HEK293 (cell line): ENCODE data around the gene FRYL.

Experiments used
- CTCF ChIA-PET: fragments of 350-600 bp; formaldehyde crosslinking; extraction: SDS; loops from one replicate; lab custom pipeline; 2021; ENCODE audit warnings: antibody characterized with exemption; lab: Yijun Ruan, JAX
- POLR2A ChIA-PET: fragments of 300-600 bp; formaldehyde crosslinking; extraction: SDS; loops from one replicate; lab custom pipeline; 2020; ENCODE audit warnings: antibody characterized with exemption, inconsistent platforms; lab: Yijun Ruan, JAX
- H3K27ac ChIP-seq: fragments of 200-500 bp; sonication (Bioruptor generic); 2 replicates; pipeline ENCODE4 v1.5.1; 2014; ENCODE audit warnings: low read depth, low read length, control low read depth, inconsistent platforms; ENCODE audit errors: extremely low read depth
- H3K36me3 ChIP-seq, 2 experiments: fragments of 200-500 bp in 1 of 2; sonication (Bioruptor generic) in 1 of 2; 1 replicate in 1 of 2; 2 replicates in 1 of 2; pipeline ENCODE4 v1.5.1; 2014 to 2017; ENCODE audit warnings: inconsistent platforms in 2 of 2, low read length in 2 of 2; ENCODE audit not compliant: control insufficient read depth in 2 of 2, insufficient read depth in 1 of 2
- H3K4me1 ChIP-seq: fragments of 200-500 bp; sonication (Bioruptor generic); 2 replicates; pipeline ENCODE4 v1.5.1; 2014; ENCODE audit warnings: mild to moderate bottlenecking, low read length, inconsistent platforms; ENCODE audit not compliant: control insufficient read depth, insufficient read depth
- H3K4me3 ChIP-seq: 2 replicates; pipeline ENCODE4 v1.5.1; 2011; ENCODE audit warnings: low read depth, mild to moderate bottlenecking, control low read depth, low read length, moderate library complexity
- H3K9me3 ChIP-seq: fragments of 200-500 bp; sonication (Bioruptor generic); 2 replicates; pipeline ENCODE4 v1.5.1; 2014; ENCODE audit warnings: low read depth, low read length, inconsistent platforms; ENCODE audit not compliant: control insufficient read depth, insufficient read depth
- GLI2 ChIP-seq: fragments of 450-650 bp; formaldehyde crosslinking; IDR thresholded peaks from 2 replicates; pipeline ENCODE4; 2017; ENCODE audit warnings: missing biosample characterization, missing genetic modification characterization, low read depth, borderline replicate concordance
- HOXC10 ChIP-seq: sonication (generic); formaldehyde crosslinking; IDR thresholded peaks from 2 replicates; pipeline ENCODE4 v1.8.1; 2023; ENCODE audit warnings: mild to moderate bottlenecking, missing genetic modification reagents
- KLF1 ChIP-seq: fragments of 450-650 bp; formaldehyde crosslinking; IDR thresholded peaks from 2 replicates; pipeline ENCODE4 v1.5.1; 2016; ENCODE audit warnings: missing biosample characterization, missing genetic modification characterization
- KLF16 ChIP-seq: fragments of 450-650 bp; formaldehyde crosslinking; IDR thresholded peaks from 2 replicates; pipeline ENCODE4 v1.5.1; 2017; ENCODE audit warnings: missing biosample characterization, missing genetic modification characterization
- KLF8 ChIP-seq: fragments of 450-650 bp; formaldehyde crosslinking; IDR thresholded peaks from 2 replicates; pipeline ENCODE4 v1.5.1; 2016; ENCODE audit warnings: missing biosample characterization, missing genetic modification characterization
- OVOL3 ChIP-seq: fragments of 450-650 bp; formaldehyde crosslinking; IDR thresholded peaks from 2 replicates; pipeline ENCODE4 v1.5.1; 2016; ENCODE audit warnings: missing biosample characterization, missing genetic modification characterization
- PRDM1 ChIP-seq: fragments of 450-650 bp; formaldehyde crosslinking; IDR thresholded peaks from 2 replicates; pipeline ENCODE4; 2016; ENCODE audit warnings: missing biosample characterization, missing genetic modification characterization
- ZFP3 ChIP-seq: fragments of 450-650 bp; formaldehyde crosslinking; IDR thresholded peaks from 2 replicates; pipeline ENCODE4 v1.5.1; 2016; ENCODE audit warnings: low read depth, missing biosample characterization, missing genetic modification characterization
- ZFP37 ChIP-seq: fragments of 450-650 bp; formaldehyde crosslinking; IDR thresholded peaks from 2 replicates; pipeline ENCODE4 v1.5.1; 2016; ENCODE audit warnings: missing biosample characterization, missing genetic modification characterization
- ZFP41 ChIP-seq: fragments of 450-650 bp; formaldehyde crosslinking; IDR thresholded peaks from 2 replicates; pipeline ENCODE4 v1.5.1; 2016; ENCODE audit warnings: missing biosample characterization, missing genetic modification characterization, borderline replicate concordance
- ZNF10 ChIP-seq: fragments of 450-650 bp; formaldehyde crosslinking; IDR thresholded peaks from 2 replicates; pipeline ENCODE4 v1.5.1; 2017; ENCODE audit warnings: missing biosample characterization, missing genetic modification characterization
- ZNF138 ChIP-seq: fragments of 450-650 bp; formaldehyde crosslinking; IDR thresholded peaks from 2 replicates; pipeline ENCODE4 v1.5.1; 2016; ENCODE audit warnings: missing biosample characterization, missing genetic modification characterization, borderline replicate concordance
- ZNF157 ChIP-seq: fragments of 450-650 bp; formaldehyde crosslinking; IDR thresholded peaks from 2 replicates; pipeline ENCODE4 v1.5.1; 2016; ENCODE audit warnings: missing biosample characterization, missing genetic modification characterization
- ZNF174 ChIP-seq: fragments of 450-650 bp; formaldehyde crosslinking; IDR thresholded peaks from 2 replicates; pipeline ENCODE4 v1.5.0; 2017; ENCODE audit warnings: missing biosample characterization, mild to moderate bottlenecking, missing genetic modification characterization
- ZNF221 ChIP-seq: fragments of 450-650 bp; formaldehyde crosslinking; IDR thresholded peaks from 2 replicates; pipeline ENCODE4 v1.5.1; 2017; ENCODE audit warnings: missing biosample characterization, missing genetic modification characterization, borderline replicate concordance
- ZNF24 ChIP-seq: fragments of 450-650 bp; formaldehyde crosslinking; IDR thresholded peaks from 2 replicates; pipeline ENCODE4 v1.5.1; 2016; ENCODE audit warnings: missing biosample characterization, missing genetic modification characterization
- ZNF292 ChIP-seq: fragments of 450-650 bp; formaldehyde crosslinking; IDR thresholded peaks from 2 replicates; pipeline ENCODE4 v1.5.1; 2016; ENCODE audit warnings: low read depth, missing biosample characterization, missing genetic modification characterization, borderline replicate concordance
- ZNF350 ChIP-seq: fragments of 450-650 bp; formaldehyde crosslinking; IDR thresholded peaks from 2 replicates; pipeline ENCODE4 v1.5.0; 2017; ENCODE audit warnings: missing biosample characterization, mild to moderate bottlenecking, missing genetic modification characterization
- ZNF37A ChIP-seq: fragments of 450-650 bp; IDR thresholded peaks from 2 replicates; pipeline ENCODE4 v1.5.1; 2018; ENCODE audit warnings: missing biosample characterization, missing genetic modification characterization
- ZNF473 ChIP-seq: fragments of 450-650 bp; formaldehyde crosslinking; IDR thresholded peaks from 2 replicates; pipeline ENCODE4 v1.5.1; 2017; ENCODE audit warnings: missing biosample characterization, missing genetic modification characterization
- ZNF558 ChIP-seq: fragments of 450-650 bp; formaldehyde crosslinking; IDR thresholded peaks from 2 replicates; pipeline ENCODE4 v1.5.1; 2016; ENCODE audit warnings: missing biosample characterization, missing genetic modification characterization
- ZNF560 ChIP-seq: fragments of 450-650 bp; formaldehyde crosslinking; IDR thresholded peaks from 2 replicates; pipeline ENCODE4 v1.5.1; 2017; ENCODE audit warnings: missing biosample characterization, missing genetic modification characterization, borderline replicate concordance
- ZNF626 ChIP-seq: fragments of 450-650 bp; sonication (Bioruptor Pico); formaldehyde crosslinking; IDR thresholded peaks from 2 replicates; pipeline ENCODE4 v1.5.1; 2018; ENCODE audit warnings: missing biosample characterization, missing genetic modification characterization, inconsistent platforms
- ZNF670 ChIP-seq: fragments of 450-650 bp; formaldehyde crosslinking; IDR thresholded peaks from 2 replicates; pipeline ENCODE4 v1.5.1; 2016; ENCODE audit warnings: missing biosample characterization, missing genetic modification characterization, low read depth
- ZNF701 ChIP-seq: fragments of 450-650 bp; formaldehyde crosslinking; IDR thresholded peaks from 2 replicates; pipeline ENCODE4 v1.5.1; 2016; ENCODE audit warnings: missing biosample characterization, missing genetic modification characterization
- ZNF707 ChIP-seq: fragments of 450-650 bp; formaldehyde crosslinking; IDR thresholded peaks from 2 replicates; pipeline ENCODE4 v1.5.1; 2016; ENCODE audit warnings: missing biosample characterization, missing genetic modification characterization
- ZNF76 ChIP-seq: fragments of 450-650 bp; formaldehyde crosslinking; IDR thresholded peaks from 2 replicates; pipeline ENCODE4; 2016; ENCODE audit warnings: low read depth, missing biosample characterization, missing genetic modification characterization, borderline replicate concordance
- ZNF777 ChIP-seq: fragments of 450-650 bp; formaldehyde crosslinking; IDR thresholded peaks from 2 replicates; pipeline ENCODE4 v1.5.1; 2017; ENCODE audit warnings: missing biosample characterization, missing genetic modification characterization, borderline replicate concordance
- ZNF791 ChIP-seq: fragments of 450-650 bp; formaldehyde crosslinking; IDR thresholded peaks from 2 replicates; pipeline ENCODE4 v1.5.1; 2016; ENCODE audit warnings: missing biosample characterization, missing genetic modification characterization
- ZSCAN30 ChIP-seq: fragments of 450-650 bp; IDR thresholded peaks from 2 replicates; pipeline ENCODE4 v1.5.1; 2018; ENCODE audit warnings: missing biosample characterization, mild to moderate bottlenecking, missing genetic modification characterization, moderate library complexity
- TF ChIP-seq, protein P1 (sequence below): sonication (generic); formaldehyde crosslinking; IDR thresholded peaks from 2 replicates; pipeline ENCODE4 v1.8.1; 2022; ENCODE audit warnings: mild to moderate bottlenecking, moderate library complexity, missing genetic modification reagents
- TF ChIP-seq, protein P2 (sequence below): fragments of 450-650 bp; IDR thresholded peaks from 2 replicates; pipeline ENCODE4 v1.5.1; 2018; ENCODE audit warnings: missing biosample characterization, mild to moderate bottlenecking, missing genetic modification characterization
- TF ChIP-seq, protein P3 (sequence below): fragments of 450-650 bp; formaldehyde crosslinking; IDR thresholded peaks from 2 replicates; pipeline ENCODE4 v1.5.1; 2016; ENCODE audit warnings: missing biosample characterization, missing genetic modification characterization

FRYL gene

DNA sequence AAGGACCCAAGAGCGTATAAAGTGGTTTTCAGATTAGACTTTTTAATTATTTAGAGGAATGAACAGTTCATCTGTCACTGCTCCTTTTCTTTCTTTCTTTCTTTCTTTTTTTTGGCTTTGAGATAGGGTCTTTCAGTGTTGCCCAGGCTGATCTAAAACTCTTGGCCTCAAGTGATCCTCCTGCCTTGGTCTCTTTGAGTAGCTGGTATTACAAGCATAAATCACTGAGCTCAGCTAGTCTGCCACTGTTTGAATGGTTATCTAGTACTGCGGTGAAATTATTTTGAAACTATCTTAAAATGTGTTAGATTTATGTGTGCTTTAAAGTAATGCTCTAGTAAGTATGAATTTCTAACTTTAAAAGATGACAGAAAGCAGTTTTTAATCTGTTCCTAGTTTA lies 6.5 kb upstream of the FRYL start (continued):
- no peak for TF ChIP-seq ZNF292 (tag by site-specific recombination)
- no peak for TF ChIP-seq ZNF791 (tag by site-specific recombination)
- TF ChIP-seq ZNF473 = no peak
- TF ChIP-seq PRDM1 (tag by site-specific recombination) = no peak
- no peak for TF ChIP-seq ZFP41 (tag by site-specific recombination)
- no peak for TF ChIP-seq ZFP37 (tag by site-specific recombination)
- TF ChIP-seq ZNF670 (tag by site-specific recombination) = no peak
- TF ChIP-seq, all 188 proteins: peak for 0

DNA sequence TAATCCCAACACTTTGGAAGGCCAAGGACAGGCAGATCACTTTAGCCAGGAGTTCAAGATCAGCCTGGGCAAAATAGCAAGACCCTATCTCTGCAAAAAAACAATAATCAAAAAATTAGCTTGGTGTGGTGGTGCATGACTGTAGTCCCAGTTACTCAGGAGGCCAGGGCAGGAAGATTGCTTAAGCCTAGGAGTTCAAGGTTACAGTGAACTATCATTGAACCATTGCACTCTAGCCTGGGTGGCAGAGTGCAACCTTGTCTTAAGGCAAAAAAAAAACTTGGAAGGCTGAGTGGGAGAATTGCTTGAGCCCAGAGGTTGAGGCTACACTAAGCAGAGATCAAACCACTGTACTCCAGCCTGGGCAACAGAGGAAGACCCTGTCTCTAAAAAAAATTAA lies 5.2 kb upstream of the FRYL start:
- ChIA-PET POLR2A (no interaction called here), CTCF (no interaction called here)
- TF ChIP-seq ZNF626 (tag by site-specific recombination) (no peak), ZNF221 (no peak), ZNF157 (tag by site-specific recombination) (no peak), KLF1 (tag by site-specific recombination) (no peak), KLF16 (no peak), ZNF76 (no peak), ZNF174 (tag by site-specific recombination) (no peak), OVOL3 (no peak), ZNF707 (no peak), ZNF138 (tag by site-specific recombination) (no peak), GLI2 (no peak), ZNF558 (tag by site-specific recombination) (no peak), ZSCAN30 (tag by site-specific recombination) (no peak), ZNF10 (tag by site-specific recombination) (no peak), ZFP3 (tag by site-specific recombination) (no peak), ZNF701 (tag by site-specific recombination) (no peak)
- TF ChIP-seq, protein P1, sequence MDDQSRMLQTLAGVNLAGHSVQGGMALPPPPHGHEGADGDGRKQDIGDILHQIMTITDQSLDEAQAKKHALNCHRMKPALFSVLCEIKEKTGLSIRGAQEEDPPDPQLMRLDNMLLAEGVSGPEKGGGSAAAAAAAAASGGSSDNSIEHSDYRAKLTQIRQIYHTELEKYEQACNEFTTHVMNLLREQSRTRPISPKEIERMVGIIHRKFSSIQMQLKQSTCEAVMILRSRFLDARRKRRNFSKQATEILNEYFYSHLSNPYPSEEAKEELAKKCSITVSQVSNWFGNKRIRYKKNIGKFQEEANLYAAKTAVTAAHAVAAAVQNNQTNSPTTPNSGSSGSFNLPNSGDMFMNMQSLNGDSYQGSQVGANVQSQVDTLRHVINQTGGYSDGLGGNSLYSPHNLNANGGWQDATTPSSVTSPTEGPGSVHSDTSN = no peak
- TF ChIP-seq, protein P2, sequence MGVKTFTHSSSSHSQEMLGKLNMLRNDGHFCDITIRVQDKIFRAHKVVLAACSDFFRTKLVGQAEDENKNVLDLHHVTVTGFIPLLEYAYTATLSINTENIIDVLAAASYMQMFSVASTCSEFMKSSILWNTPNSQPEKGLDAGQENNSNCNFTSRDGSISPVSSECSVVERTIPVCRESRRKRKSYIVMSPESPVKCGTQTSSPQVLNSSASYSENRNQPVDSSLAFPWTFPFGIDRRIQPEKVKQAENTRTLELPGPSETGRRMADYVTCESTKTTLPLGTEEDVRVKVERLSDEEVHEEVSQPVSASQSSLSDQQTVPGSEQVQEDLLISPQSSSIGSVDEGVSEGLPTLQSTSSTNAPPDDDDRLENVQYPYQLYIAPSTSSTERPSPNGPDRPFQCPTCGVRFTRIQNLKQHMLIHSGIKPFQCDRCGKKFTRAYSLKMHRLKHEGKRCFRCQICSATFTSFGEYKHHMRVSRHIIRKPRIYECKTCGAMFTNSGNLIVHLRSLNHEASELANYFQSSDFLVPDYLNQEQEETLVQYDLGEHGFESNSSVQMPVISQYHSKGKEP (tag by site-specific recombination) = no peak
- no peak overlapping the region for H3K4me3 ChIP-seq
- H3K4me1 ChIP-seq = no peaks in the 10 kb centered on the region
- H3K27ac ChIP-seq = no peak overlapping the region
- no peaks in the 10 kb centered on the region for H3K9me3 ChIP-seq
- no peaks in the 10 kb centered on the region for H3K36me3 ChIP-seq

DNA sequence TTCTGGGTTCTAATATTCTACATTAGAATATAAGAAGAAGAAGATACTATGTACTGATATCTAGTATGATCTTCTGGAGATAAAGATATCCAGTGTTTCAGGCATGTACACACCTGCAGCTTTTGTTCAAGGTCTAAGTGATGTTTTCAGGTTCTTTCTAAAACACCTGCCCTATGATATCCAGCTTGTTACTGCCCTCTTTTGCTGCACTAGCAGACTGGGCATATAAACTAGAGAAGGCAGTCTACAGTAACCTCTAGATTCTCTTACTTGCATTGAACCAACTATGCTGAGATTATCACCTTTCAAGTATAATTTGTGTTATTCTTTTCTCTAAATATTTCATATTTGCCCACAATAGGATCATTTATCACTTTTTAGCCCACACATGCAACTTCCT lies 1.9 kb upstream of the FRYL start:
- no peaks in the 10 kb centered on the region for H3K9me3 ChIP-seq
- H3K27ac ChIP-seq = no peak overlapping the region
- peaks cover 2% of the 10 kb centered on the region; the same call in 1 of the 2 replicates for H3K4me1 ChIP-seq
- no peak overlapping the region for H3K4me3 ChIP-seq
- H3K36me3 ChIP-seq = no peaks in the 10 kb centered on the region
- CTCF ChIA-PET = interaction anchor here (1.4 to 2.3 kb wide), 2 partner anchors 162 to 203 kb away, joined by 4 to 6 read pairs; no protein-coding TSS in a partner anchor
- POLR2A ChIA-PET = no interaction called here
- TF ChIP-seq ZNF777 (tag by site-specific recombination) (no peak), ZSCAN30 (tag by site-specific recombination) (no peak), KLF8 (tag by site-specific recombination) (no peak), ZNF560 (tag by site-specific recombination) (no peak), ZNF157 (tag by site-specific recombination) (no peak), ZNF350 (tag by site-specific recombination) (no peak), ZNF37A (tag by site-specific recombination) (no peak), ZNF24 (tag by site-specific recombination) (no peak), HOXC10 (no peak)
- TF ChIP-seq, protein P3, sequence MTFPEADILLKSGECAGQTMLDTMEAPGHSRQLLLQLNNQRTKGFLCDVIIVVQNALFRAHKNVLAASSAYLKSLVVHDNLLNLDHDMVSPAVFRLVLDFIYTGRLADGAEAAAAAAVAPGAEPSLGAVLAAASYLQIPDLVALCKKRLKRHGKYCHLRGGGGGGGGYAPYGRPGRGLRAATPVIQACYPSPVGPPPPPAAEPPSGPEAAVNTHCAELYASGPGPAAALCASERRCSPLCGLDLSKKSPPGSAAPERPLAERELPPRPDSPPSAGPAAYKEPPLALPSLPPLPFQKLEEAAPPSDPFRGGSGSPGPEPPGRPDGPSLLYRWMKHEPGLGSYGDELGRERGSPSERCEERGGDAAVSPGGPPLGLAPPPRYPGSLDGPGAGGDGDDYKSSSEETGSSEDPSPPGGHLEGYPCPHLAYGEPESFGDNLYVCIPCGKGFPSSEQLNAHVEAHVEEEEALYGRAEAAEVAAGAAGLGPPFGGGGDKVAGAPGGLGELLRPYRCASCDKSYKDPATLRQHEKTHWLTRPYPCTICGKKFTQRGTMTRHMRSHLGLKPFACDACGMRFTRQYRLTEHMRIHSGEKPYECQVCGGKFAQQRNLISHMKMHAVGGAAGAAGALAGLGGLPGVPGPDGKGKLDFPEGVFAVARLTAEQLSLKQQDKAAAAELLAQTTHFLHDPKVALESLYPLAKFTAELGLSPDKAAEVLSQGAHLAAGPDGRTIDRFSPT = no peak
